22Rv1 (cell line): Measurements from ENCODE around the gene SNRPA1.

ENCODE experiments used
- H3K27ac ChIP-seq: fragments of 450-650 bp; 2 replicates; pipeline ENCODE4 v1.5.1; 2017
- ZFX ChIP-seq: fragments of 450-650 bp; IDR thresholded peaks from 2 replicates; pipeline ENCODE4 v1.6.1; 2017; ENCODE audit warnings: antibody characterized with exemption, borderline replicate concordance
- TF ChIP-seq, protein P1 (sequence below): fragments of 450-650 bp; IDR thresholded peaks from 2 replicates; pipeline ENCODE4 v1.5.1; 2017; ENCODE audit warnings: mild to moderate bottlenecking

SNRPA1 gene

DNA sequence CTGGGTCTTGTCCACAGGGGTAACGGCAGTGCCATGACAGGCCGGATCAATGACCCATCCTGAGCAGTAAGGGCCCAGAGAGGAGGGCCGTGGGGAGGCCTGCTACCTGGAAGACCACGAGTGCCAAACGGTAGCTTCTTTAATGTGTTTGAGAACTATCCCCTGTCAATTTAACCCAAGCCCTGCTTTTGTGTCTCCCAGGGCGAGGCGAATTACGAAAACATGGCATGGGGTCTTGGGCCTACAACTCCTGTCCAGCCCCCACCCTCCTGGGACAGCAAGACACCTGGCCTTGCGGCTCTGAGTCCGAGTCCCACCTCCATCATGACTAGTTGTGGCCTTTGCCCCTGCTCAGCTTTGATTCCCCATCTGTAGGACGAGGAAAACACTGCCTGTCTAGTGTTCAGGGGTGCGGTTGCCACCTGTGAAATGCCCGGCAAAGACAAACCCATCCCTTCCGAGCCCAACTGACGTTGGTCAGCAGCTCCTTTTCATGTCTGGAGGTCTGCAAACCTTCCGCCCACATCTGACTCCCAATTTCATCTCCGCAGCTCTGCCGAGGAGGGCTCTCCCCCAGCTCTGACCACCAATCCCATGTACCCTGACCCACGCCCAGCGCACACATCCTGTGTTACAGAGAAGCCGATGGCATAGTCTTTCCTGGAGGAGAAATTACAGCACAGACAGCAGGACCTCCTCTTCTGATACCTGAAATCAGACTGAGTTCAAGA is 28.9 kb upstream of the SNRPA1 start:
- no peak overlapping the region for H3K27ac ChIP-seq
- TF ChIP-seq, protein P1, sequence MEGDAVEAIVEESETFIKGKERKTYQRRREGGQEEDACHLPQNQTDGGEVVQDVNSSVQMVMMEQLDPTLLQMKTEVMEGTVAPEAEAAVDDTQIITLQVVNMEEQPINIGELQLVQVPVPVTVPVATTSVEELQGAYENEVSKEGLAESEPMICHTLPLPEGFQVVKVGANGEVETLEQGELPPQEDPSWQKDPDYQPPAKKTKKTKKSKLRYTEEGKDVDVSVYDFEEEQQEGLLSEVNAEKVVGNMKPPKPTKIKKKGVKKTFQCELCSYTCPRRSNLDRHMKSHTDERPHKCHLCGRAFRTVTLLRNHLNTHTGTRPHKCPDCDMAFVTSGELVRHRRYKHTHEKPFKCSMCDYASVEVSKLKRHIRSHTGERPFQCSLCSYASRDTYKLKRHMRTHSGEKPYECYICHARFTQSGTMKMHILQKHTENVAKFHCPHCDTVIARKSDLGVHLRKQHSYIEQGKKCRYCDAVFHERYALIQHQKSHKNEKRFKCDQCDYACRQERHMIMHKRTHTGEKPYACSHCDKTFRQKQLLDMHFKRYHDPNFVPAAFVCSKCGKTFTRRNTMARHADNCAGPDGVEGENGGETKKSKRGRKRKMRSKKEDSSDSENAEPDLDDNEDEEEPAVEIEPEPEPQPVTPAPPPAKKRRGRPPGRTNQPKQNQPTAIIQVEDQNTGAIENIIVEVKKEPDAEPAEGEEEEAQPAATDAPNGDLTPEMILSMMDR = no peak
- no peak for TF ChIP-seq ZFX

DNA sequence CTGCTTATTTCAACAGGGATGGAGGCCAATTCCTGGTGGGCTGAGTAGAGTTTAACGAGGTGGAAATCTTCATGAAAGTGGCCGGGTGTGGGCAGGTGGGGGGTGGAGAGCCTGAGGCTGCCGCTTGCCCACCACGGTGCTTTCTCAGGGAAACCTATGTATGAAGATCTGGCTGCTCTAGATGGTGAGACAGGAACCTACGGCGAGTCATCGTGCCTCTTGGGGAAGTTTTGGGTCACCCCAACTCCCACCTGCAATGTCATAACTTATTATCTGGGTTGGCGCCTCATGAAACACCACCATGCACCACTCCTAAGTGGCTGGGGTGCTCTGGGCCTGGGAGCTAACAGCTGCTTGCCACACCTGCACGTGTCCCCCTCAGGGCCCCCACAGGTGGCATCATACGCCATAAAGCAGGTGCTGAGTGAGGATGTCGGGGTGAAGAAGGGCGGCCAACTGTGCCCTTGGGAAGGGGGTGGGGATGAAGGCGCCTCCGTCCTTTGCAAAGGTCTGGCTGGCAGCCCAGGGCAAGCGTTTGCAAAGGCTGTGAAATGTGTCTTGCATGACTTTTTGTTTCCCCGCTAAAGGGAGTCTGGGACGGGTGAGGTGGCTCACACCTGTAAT is 27.9 kb upstream of the SNRPA1 start:
- H3K27ac ChIP-seq = no peak overlapping the region
- TF ChIP-seq, protein P1 = no peak
- TF ChIP-seq ZFX = no peak

DNA sequence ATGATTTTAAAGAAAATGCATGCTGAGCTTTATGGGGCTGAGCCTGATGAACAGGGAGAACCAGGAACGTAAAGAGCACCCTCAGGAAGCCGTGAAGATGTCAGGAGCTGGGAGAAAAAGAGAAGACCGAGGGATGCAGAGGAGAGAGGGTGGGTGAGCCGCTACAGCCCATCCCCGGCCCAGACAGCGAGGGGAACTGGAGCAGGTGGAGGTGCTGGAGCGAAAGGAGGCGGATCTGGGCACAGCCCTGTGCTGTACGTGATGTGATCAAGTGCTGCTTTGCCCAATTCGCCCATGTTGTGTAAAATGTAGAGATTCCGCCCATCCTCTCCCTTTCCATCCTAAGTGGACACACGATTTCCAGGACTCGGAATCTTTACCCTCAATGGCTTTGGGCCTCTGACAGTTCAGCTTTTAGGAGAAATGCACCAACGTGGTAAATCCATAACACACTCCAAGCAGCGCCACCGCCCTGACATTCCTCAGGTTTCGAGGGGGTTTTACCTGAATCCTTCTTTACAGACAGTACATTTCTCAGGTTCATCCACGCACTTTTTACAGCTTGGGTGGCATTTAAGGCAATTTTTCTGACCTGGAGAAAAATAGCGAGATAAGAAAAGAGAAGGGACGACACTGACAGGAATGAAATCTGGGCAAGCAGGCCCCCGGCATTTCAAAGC is 27.1 kb upstream of the SNRPA1 start:
- no peak overlapping the region for H3K27ac ChIP-seq
- no peak for TF ChIP-seq ZFX
- TF ChIP-seq, protein P1 = no peak

DNA sequence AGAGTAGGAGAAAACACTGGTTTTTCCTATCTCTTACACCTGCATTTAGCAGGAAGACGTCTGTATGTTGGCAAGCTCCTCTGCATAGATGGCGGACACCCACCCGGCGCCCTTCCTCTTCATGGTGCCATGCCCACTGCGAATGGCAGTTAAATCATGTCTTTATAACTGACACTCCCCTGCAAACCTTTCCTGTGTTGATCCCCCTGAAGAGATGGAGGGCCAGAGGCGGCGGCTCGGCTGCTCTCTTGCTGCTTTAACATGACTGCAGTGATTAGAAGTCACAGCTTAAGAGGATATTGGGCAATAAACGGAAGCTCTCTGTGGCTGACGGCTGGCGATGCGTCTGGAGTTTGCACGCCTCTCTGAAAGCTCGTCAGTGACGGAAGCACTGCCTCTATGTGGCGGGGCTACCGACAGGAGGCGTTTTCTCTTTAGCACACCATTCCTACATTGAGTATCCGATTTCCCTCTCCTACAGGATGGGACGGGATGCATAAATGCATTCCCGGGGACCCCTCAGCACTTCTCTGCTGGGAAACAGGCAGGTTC is 25.5 kb upstream of the SNRPA1 start:
- TF ChIP-seq, protein P1 = no peak
- no peak for TF ChIP-seq ZFX
- H3K27ac ChIP-seq = no peak overlapping the region

DNA sequence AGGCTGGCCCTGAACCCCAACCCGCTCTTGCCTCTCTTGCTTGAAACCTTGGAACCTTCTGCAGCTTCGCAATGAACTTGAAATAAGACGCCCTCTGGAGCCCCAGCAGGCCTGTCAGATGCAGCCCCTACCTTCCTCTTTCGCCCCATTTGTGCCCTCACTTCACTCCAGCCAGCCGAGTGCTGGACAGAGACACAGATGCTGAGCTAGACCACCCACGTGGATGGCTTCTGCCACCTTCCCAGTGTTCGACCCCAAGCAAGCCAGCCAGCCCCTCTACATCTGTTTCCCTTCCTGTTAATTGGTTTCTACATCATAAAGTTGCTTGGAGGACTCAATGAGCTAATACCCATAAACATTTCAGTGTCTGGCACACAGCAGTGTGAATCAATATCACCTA is 23.8 kb upstream of the SNRPA1 start:
- TF ChIP-seq, protein P1 = no peak
- TF ChIP-seq ZFX = no peak
- H3K27ac ChIP-seq = no peak overlapping the region

DNA sequence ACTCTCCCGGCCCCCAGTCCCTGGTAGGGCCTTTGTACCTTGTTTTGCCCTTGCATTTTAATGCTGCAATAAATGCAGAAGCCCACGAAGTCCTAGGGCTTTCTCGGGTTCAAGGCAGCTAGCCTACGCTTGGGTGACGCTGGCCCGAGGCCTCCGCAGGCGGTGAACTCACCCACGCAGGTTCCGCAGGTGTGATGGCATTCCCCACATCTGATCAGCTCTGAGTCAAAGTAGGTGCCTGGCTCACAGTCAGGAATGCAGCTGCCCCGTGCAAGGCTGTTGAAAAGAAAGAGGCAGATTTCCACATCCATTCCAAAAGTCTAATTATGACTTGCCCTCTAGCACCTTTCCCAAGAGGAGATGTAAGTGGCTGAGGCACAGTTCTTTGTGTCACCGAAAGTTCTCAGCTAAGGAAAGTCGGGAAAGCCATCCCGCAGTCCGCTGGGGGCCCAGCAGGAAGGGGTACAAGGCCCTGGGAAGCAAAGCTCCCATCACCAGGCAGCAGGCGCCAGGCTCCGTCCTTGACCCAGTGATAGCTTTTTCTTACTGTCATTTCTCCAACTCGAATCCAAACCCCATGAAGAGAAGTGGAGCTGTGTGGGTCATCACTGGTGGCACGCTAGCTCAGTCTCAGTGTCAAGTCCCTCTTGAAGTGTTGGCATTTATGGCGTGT is 23.2 kb upstream of the SNRPA1 start:
- TF ChIP-seq, protein P1 = no peak
- no peak for TF ChIP-seq ZFX
- H3K27ac ChIP-seq = no peak overlapping the region
